Type B pancreatic cell (in vitro differentiated cells): ENCODE data around the gene PRKACG. TPM values are rescaled to one million over a fixed set of nuclear protein-coding genes. Genes with fewer than 3 reads are reported as not detected.

Experiments
- DNase-seq: peaks from one replicate; pipeline ENCODE4 v3.0.0; 2021; ENCODE audit warnings: mixed read lengths; ENCODE audit not compliant: unreplicated experiment; ENCODE audit errors: extremely low spot score
- H3K27ac Mint-ChIP-seq: 2 replicates; pipeline ENCODE4 v1.8.0; 2021; ENCODE audit warnings: mild to moderate bottlenecking, mixed read lengths
- H3K27me3 Mint-ChIP-seq: 2 replicates; pipeline ENCODE4 v1.8.0; 2021; ENCODE audit warnings: mixed read lengths
- H3K36me3 Mint-ChIP-seq: 2 replicates; pipeline ENCODE4 v1.8.0; 2021; ENCODE audit warnings: mixed read lengths
- H3K4me1 Mint-ChIP-seq: one replicate; pipeline ENCODE4 v1.8.0; 2021; ENCODE audit warnings: mixed read lengths; ENCODE audit not compliant: unreplicated experiment
- H3K4me3 Mint-ChIP-seq: 2 replicates; pipeline ENCODE4 v1.8.0; 2021; ENCODE audit warnings: mild to moderate bottlenecking, mixed read lengths
- H3K9me3 Mint-ChIP-seq: 2 replicates; pipeline ENCODE4 v1.8.0; 2021; ENCODE audit warnings: mixed read lengths
- total RNA-seq: library from RNA; stranded (reverse); gene quantifications from 2 replicates; pipeline ENCODE4 v1.2.1, GENCODE V29; 2021; ENCODE audit warnings: low replicate concordance
- TF ChIP-seq, protein P1 (sequence below): fragments of 200-600 bp; sonication (generic); conservative IDR thresholded peaks from 2 replicates; pipeline ENCODE4 v1.5.0; 2021; ENCODE audit warnings: antibody characterized with exemption, mild to moderate bottlenecking

PRKACG gene
- total RNA-seq, 1 donor from 2014 or later, result not detected

DNA sequence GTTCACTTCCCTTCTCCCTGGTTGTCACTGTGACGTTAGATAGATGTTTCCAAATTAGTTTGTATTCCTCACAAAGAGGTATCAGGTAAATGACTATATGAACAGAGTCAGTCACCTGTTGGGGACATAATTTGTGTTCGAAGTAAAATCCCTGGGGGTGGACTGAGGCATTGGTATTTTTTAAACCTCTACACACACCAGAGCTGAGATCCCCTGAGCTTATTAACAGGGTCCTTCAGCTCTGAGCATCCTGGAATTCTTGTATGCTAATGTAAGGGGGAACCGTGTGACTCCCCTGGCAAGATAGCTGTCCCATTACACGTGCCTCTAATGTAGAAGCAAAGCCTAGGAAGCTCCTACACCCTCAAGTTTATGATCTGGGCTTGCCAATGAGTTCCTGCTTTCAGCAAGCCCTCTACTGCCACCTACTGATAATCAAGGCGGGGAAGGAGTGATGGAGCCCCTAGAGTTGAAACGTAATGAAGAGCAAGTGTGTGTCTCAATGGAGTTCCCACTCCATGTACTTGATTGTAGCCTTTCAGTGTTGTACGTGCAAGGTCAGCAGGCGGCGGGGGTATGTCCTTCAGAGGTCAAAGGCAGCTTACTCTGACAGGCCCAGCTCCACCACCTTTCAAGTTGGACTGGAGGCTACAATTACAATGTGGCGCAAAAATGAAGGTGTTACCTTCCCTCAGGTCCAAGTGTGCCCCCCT lies 14.4 kb downstream of the PRKACG start:
- Mint-ChIP-seq H3K36me3 (no peaks in the 10 kb centered on the region), H3K4me1 (peaks cover 11% of the 10 kb centered on the region), H3K9me3 (no peaks in the 10 kb centered on the region), H3K4me3 (no peak overlapping the region), H3K27ac (peak overlapping the region; percentile 27), H3K27me3 (peaks cover 5% of the 10 kb centered on the region)
- DNase-seq, result no peak
- TF ChIP-seq, protein P1, sequence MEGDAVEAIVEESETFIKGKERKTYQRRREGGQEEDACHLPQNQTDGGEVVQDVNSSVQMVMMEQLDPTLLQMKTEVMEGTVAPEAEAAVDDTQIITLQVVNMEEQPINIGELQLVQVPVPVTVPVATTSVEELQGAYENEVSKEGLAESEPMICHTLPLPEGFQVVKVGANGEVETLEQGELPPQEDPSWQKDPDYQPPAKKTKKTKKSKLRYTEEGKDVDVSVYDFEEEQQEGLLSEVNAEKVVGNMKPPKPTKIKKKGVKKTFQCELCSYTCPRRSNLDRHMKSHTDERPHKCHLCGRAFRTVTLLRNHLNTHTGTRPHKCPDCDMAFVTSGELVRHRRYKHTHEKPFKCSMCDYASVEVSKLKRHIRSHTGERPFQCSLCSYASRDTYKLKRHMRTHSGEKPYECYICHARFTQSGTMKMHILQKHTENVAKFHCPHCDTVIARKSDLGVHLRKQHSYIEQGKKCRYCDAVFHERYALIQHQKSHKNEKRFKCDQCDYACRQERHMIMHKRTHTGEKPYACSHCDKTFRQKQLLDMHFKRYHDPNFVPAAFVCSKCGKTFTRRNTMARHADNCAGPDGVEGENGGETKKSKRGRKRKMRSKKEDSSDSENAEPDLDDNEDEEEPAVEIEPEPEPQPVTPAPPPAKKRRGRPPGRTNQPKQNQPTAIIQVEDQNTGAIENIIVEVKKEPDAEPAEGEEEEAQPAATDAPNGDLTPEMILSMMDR, result peak; percentile 85

DNA sequence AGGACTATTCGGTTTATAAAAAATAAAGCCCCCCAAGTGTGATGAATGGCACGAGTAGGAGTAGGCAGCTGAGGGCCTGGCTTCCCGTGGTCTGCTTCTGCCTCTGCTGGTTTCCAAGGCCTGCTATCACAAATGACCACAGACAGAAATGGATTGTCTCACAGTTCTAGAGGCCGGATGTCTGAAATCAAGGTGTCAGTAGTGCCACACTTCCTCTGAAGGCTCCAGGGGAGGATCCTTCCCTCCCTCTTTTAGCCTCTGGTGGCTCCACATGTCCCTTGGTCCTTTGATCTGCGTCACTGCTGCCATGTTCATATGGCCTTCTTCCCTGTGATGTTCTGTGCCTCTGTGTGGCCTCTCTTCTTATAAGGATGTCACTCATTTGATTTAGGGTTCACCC lies 15.1 kb downstream of the PRKACG start:
- TF ChIP-seq, protein P1, result no peak
- Mint-ChIP-seq H3K4me3 (no peak overlapping the region), H3K27ac (no peak overlapping the region), H3K4me1 (peaks cover 11% of the 10 kb centered on the region), H3K36me3 (no peaks in the 10 kb centered on the region), H3K9me3 (no peaks in the 10 kb centered on the region), H3K27me3 (peaks cover 5% of the 10 kb centered on the region)
- DNase-seq, result no peak

DNA sequence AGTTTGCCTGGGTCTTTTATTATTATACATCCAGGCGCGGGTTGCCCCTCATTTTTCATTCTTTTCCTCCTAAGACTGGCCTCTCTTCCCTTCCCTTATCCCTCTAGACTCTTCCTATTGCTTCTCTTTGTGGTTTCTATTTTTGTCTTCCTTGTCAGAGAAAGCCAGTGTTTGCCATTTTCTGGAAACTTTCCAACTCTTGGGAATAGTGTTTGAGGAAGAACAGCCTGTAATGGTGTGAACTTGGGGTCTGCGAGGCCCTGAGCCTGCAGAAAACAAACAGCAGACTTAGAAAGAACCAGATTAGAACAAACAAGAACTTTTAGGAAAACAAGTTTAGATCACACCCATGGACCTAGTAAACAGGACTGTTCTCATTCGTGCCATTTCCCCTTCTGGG lies 15.5 kb downstream of the PRKACG start:
- Mint-ChIP-seq H3K4me1 (peaks cover 11% of the 10 kb centered on the region), H3K9me3 (no peaks in the 10 kb centered on the region), H3K27ac (no peak overlapping the region), H3K4me3 (no peak overlapping the region), H3K27me3 (peaks cover 5% of the 10 kb centered on the region), H3K36me3 (no peaks in the 10 kb centered on the region)
- TF ChIP-seq, protein P1, result no peak
- DNase-seq, result no peak

DNA sequence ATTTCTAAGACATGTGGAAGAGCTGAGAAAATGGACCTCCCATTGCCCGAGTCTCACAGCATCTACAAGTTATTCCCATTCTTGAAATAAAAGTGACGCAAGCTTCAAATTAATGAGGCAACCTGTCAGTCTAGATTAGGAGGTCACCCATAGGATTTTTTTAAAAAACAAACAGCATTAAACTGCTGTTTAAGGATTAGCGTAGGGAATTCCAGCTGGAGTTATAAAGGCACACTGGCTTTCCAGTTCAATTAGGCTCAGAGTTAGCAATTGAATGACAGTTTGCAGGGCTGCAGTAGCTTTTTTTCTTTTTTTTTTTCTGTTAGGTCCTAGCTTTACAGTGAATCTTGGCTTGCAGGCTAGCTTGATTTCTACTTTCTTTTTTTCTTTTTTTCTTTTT lies 16.2 kb downstream of the PRKACG start:
- no peak for DNase-seq
- Mint-ChIP-seq H3K4me1 (peaks cover 11% of the 10 kb centered on the region), H3K36me3 (no peaks in the 10 kb centered on the region), H3K4me3 (no peak overlapping the region), H3K27ac (no peak overlapping the region), H3K27me3 (peaks cover 5% of the 10 kb centered on the region), H3K9me3 (no peaks in the 10 kb centered on the region)
- TF ChIP-seq, protein P1, result no peak

DNA sequence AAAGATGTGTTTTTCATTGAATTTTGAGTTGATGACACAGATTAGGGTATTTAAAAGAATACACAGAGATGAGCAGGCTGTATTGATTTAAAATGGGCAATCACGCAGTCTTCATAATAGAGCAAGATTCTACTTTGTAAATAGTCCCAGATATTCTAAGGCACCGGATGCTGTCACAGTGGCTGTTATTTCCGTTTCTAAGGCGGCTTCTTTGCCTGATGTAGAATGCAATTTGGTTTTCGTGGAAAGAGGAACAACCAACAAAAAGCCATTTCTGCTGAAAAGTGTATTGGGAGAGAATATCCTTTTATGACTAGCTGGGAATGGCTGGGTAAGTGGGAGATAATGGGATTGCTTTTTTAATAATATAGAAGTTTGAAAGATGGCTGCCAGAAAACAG lies 17.5 kb downstream of the PRKACG start:
- Mint-ChIP-seq H3K4me3 (no peak overlapping the region), H3K36me3 (no peaks in the 10 kb centered on the region), H3K4me1 (peaks cover 11% of the 10 kb centered on the region), H3K27ac (no peak overlapping the region), H3K27me3 (peaks cover 5% of the 10 kb centered on the region), H3K9me3 (no peaks in the 10 kb centered on the region)
- no peak for DNase-seq
- TF ChIP-seq, protein P1, result no peak
